NCI-H69 (cell line): Measurements from ENCODE around the gene SLC15A5.

Experiments used
- DNase-seq: peaks from one replicate; lab custom pipeline; 2025; lab: John Stamatoyannopoulos, UW

SLC15A5 gene

DNA sequence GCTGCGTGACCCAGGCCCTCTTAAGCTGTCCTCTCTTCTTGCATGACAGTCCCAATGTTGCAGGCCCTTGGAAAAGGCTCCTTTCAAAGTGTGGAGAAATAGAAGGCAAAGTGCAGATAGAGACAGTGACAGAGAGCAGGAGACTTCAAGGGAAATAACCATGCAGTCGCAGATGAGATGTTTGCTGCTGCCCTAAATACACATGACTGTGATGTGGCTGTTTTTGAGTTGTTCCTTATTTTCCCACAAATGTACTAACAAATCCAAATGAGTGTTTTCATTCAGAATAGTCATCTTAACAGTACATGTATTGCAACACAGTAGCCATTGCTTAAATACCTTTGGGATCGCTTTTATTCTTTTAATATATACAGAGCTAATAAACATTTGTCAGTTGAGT, 101.6 kb downstream of the SLC15A5 start:
- DNase-seq = no peak

DNA sequence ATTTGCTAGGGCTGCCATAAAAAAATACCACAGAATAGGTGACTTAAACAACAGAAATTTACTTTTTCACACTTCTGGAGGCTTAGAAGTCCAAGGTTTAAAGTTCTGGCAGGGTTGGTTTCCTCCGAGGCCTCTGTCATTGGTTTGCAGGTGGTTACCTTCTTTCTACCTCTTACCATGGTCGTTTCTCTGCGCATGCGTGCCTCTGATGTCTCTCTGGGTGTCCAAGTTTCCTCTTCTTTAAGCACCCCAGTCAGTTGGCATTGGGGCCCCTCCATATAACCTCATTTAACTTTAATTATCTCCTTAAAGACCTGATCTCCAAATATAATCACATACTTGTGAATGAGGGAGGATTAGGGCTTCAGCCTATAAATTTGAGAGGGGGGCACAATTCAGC, 103.2 kb downstream of the SLC15A5 start:
- no peak for DNase-seq

DNA sequence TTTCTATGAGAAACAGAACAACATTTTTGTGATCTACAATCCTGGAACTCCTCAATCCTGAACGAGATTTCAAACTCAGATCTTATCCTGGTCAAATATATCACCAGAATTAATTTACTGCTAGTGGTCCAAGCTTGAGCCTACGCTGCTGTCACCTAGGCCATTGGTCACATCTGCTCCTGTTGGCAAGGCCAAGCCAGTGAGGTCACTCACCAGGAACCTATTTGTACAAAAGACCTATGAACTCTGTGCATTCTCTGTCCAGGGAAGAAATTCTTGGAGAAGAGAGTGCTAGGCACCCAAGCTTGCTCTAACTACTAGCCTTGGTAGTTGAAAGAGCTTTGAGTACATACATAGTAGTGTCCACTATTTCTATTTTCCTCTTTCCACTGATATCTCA, 106.1 kb downstream of the SLC15A5 start:
- no peak for DNase-seq

DNA sequence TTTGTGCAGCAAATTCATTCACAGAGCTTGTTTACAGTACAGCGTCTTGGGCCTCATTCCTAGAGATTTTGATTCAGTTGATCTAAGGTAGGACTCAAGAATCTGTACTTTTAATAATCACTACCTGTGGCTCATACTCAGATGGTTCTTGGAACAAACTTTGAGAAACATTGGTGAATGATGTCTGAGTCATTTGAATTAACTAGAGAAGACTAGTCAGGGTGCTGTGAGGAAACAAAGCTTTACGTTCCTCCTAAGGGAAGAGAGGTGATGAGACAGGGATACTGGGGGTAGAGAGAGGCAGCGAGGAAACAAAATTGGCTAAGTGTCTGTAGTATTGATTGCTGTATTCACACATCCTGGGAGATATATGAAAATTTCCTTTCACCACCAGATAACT, 109.4 kb downstream of the SLC15A5 start:
- DNase-seq = no peak

DNA sequence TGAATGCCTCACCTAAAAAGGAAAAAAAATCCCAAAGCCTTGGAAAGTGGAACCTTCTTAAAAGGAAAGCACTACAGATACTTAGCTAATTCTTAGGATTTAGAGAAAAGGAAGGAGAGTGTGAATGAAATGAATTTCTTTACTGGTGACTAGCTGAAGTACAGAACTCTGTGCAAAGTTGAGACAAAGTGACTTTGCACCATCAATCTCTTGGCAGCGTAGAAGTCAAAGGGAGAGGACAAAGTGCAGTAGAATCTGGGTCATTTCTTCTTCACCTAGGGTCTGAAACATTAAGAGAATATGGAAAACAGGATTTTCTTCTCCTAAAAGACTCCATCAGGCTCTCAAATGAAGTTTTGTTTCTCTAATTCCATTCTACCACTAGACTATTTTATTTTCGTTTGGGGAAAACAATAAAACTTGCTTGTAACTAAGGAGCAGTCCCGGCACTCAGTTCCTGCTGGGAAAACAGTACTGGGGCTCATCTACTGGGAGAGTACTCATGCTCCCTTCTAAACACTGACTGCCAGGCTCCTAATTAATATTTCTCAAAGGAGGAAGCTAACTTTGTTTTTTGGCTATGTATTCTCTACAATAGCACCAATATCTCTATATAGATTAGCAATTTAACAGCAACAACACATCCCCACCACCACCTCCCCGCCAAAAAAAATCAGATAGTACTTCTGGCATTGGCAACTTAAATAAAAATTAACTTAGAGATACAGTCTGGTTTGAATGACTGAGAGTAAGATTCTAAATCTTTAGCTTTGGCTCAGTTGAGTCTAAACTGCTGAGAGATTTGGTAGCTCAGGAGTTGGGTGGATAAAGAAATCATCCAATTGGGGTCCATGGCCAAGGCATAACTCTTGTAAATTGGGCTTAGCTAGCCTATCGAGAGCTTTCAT, 110.7 kb downstream of the SLC15A5 start:
- no peak for DNase-seq

DNA sequence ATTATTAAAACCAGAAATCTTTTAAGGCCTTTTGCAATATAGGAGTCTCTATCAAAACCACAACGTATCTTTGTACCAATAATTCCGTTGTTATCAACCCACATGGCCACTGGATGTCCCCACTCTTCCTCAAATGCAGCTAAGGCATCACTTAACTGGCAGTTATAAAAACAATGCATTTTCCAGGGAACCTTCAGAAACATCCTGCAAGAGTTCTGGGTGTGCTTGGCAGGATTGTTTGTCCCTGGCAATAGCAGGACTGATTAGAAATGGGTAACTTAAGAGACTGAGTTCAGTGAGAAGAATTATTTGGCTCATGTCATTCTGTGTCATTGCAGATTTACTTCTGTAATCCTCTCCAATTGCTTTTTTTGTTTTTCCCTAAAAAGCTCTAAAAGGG, 112.0 kb downstream of the SLC15A5 start:
- DNase-seq = peak; percentile 88

DNA sequence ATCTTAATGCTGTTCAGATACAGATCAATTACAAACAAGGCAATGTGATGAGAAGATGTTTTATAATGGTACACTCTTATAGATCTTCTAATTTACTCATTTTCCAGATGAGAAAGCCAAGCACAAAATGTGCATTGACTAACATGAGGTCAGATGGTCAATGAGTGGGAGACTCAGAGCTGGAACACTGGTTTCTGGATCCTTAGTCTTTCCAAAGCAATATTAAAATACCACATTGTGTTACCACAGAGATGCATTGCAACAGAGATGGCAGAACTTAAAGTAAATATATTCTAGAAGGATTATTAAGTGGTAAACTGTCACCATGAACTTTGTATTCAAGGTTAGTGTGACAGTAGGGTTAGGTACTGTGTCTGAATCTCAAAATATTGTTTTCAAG, 113.6 kb downstream of the SLC15A5 start:
- DNase-seq = no peak

DNA sequence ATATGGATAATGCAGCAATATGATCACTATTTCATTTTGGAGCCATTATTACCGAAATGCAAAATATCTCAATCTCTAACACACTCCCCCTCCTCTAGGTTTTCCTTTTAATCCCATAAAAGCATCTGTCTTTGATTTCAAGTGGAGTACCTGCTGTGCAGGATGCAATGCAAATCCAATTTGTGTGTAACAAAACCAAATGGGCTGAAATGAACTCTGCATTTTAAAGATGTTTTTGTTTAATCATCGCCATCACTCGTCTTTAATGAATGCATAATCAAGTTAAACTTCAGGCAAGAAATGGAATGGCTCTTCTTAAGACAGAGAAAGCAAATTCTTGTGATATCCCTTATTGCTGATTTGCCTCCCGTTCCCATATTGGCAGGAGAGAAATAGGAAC, 114.3 kb downstream of the SLC15A5 start:
- peak; percentile 70 for DNase-seq

DNA sequence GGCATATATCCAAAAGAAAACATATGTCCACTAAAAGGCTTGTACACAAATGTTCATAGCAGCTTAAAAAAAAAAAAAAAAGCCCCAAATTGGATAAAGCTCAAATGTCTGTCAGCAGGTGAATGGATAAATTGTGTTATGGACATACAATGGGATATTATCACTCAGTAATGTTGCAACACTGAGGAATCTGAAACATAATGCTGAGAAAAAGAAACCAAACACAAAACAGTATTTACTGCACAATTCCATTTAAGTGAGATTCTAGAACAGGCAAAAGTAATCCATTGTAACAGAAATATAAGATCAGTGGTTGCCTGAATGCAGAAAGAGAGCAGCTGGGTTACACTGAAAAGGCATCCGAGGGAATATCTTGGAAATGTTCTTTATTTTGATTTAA, 117.9 kb downstream of the SLC15A5 start:
- DNase-seq = no peak

DNA sequence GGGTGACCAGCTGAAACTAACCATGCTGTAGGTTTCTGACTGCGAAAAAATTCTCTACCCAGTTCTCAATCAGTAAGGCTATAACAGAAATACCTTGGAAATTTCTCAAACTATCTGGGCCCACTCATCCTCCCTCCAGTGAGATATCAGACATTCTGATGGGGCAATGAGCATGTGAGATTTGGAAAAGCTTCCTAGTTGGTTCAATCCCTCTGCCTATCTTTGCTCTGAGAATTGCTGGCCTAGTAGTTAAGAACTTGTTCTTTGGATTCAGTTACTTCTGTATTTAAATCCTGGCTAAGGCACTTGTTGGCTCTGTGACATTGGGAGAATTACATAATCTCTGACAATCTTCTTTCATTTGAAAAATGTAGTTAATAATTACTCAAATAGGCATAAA, 119.4 kb downstream of the SLC15A5 start:
- DNase-seq = no peak

DNA sequence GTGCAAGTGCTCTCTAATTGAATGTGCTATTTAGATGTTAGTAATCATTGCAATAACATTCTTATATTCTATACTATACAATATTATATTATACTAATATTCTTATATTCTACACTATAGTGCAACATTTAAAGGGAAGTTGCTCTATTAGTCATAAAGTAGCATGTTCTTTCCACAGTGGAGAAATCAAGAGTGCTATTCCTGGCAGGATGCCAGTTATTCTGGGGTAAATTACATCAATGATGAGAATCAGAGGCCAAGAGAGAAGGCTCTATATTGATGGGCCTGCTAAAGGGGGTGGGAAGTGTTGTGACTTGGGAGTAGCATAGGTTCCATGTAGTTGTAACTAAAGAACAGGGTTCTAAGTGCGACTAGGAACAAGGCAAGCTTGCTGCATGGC, 121.5 kb downstream of the SLC15A5 start:
- peak; percentile 36 for DNase-seq

DNA sequence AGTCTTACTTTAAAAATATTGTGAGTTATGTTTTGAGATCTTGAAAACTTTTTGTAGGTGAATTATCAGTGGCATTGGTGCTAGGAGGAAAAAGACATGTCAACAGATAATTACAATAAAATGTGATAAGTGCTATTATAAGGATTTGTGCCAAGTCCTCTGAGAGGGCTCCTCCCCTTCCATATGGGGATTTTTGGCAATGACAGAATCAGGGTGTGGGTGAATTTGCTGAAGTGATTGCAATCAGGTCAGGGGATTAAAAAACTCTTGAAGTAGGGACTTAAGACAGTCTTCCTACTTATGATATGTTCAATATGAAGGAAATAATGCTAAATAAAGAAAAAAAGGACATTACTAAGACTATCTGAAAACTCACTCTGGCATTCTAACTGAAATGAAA, 122.5 kb downstream of the SLC15A5 start:
- peak; percentile 72 for DNase-seq

DNA sequence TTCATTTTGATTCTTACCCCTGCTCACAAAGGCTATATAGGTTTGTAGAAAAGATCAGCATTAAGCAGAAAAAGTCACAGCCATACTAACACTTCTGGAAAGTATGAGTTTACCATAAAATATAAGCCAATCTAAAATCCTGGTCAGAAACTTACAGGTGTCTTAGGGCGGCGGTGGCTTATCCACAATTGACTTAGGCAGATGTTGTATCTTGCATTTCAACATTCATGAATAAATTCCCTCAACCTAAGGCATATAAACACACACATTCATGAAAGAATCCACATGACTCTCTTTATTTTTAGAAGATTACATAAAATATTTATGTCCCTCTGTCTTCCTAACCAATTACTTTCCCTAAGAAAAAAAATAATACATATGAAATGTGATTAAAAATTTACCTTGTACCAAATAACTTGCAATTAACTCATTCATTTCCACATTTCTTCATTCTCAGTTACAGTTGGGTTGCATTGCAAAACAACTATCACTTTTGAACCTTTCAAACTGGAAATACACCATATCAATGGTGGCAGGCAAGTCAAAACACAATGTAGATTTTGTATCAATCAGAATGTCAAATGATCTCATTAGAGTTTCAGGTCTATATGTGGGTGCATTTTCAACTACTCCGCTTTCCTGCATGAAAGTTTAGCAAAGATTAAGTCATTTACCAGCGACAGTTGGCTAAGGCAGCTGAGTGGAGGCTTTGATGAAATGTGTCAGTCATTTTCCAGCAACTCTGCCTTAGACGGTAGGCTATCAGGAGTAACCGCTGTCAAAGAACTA, 124.4 kb downstream of the SLC15A5 start:
- no peak for DNase-seq

DNA sequence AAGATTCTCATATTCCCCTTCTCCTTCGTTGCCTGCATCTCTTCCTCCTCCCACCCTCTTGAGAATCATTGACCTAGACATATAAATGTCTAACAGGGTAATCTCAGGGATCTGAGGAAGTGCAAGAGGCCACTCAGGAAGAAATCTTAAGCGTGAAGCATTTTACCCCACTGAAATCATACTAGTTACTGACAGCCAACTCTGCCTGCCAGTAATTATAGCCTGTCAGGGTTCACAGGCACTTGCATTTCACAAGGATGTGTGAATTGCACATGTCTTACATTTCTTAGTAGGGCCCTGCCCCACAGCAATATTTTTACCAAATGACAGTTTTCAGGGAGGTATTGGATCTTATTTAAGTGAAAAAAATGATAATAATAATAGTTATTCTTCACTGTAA, 127.2 kb downstream of the SLC15A5 start:
- peak; percentile 77 for DNase-seq

DNA sequence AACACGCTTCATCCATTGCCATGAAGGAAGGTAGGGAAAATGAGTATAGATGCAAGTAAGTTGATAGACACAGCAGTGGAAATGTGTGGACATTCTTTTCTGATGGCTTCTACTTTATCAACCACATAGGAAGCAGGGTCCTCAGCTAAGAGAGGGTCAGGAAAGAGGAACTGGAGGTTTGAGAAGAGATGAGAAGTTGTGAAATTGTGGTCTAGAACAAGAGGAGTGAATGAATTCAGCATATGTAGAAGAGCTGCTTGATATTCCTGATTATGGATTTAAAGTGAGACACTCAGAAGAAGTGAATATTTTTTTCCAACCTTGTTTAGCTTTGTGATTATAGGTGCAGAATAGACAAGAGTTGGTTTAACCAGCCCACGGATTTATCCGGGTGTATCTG, 128.5 kb downstream of the SLC15A5 start:
- no peak for DNase-seq
